Measurements from ENCODE around the gene CIPC. TPM values are rescaled to one million over a fixed set of nuclear protein-coding genes. Genes with fewer than 3 reads are reported as not detected.

Gene CIPC
- total and polyA plus RNA-seq, 8 donors = 6.0 to 81.1 (median 19.6) TPM

- no peak overlapping the region for H3K27ac ChIP-seq
- intact Hi-C loops (cut with DNase I; ENCODE audit: low total_unique reads) = no loop called here
Observed at GRCh38 chr14:77058785-77059184, 39.3 kb upstream of the CIPC start.

GRCh38 chr14:77059276-77059915 is 38.7 kb upstream of the CIPC start:
- Histone ChIP-seq H3K27ac (no peak overlapping the region), H3K27me3 (no peaks in the 10 kb centered on the region), H3K36me3 (no peaks in the 10 kb centered on the region), H3K4me3 (no peak overlapping the region), H3K9me3 (peaks cover 0 to 7% (median 3%) of the 10 kb centered on the region in 4 donors), H3K4me1 (peaks cover 0 to 13% (median 3%) of the 10 kb centered on the region in 4 donors)
- peak in 4 of 7 experiments; percentile 12 to 24 (median 18) for TF ChIP-seq CTCF (IDR thresholded peaks at IDR 0.05)
- TF ChIP-seq EP300 (IDR thresholded peaks at IDR 0.05) = no peak
- no peak for TF ChIP-seq POLR2AphosphoS5 (IDR thresholded peaks at IDR 0.05)
- peak; percentile 56 to 74 for DNase-seq
- intact Hi-C loops (cut with DNase I; ENCODE audit: low total_unique reads) = no loop called here
- 38 to 50% (median 39%) methylated on average over 12 of the region's 12 CpGs for WGBS, 5 donors

More at GRCh38 chr14:77058785-77059184, 39.3 kb upstream of the CIPC start:
- Histone ChIP-seq H3K9me3 (peaks cover 0 to 7% (median 3%) of the 10 kb centered on the region in 4 donors), H3K4me1 (peaks cover 0 to 8% (median 3%) of the 10 kb centered on the region in 4 donors), H3K36me3 (no peaks in the 10 kb centered on the region), H3K4me3 (no peak overlapping the region), H3K27me3 (no peaks in the 10 kb centered on the region)
- 84 to 90% (median 86%) methylated on average over 8 to 9 of the region's 9 CpGs for WGBS, 5 donors
- no peak for DNase-seq
- TF ChIP-seq POLR2A (IDR thresholded peaks at IDR 0.05) = no peak

- WGBS, 5 donors = 90 to 92% (median 91%) methylated on average over 12 of the region's 12 CpGs
- intact Hi-C loops (cut with DNase I; ENCODE audit: low total_unique reads) = no loop called here
- TF ChIP-seq POLR2AphosphoS5 (IDR thresholded peaks at IDR 0.05) = no peak
- no peak for TF ChIP-seq POLR2A (IDR thresholded peaks at IDR 0.05)
- TF ChIP-seq CTCF (IDR thresholded peaks at IDR 0.05) = no peak
- TF ChIP-seq EP300 (IDR thresholded peaks at IDR 0.05) = no peak
Observed at GRCh38 chr14:77061630-77062257, 36.3 kb upstream of the CIPC start.

GRCh38 chr14:77062261-77062660 is 35.8 kb upstream of the CIPC start:
- Histone ChIP-seq H3K4me3 (no peak overlapping the region), H3K9me3 (no peaks in the 10 kb centered on the region), H3K27ac (no peak overlapping the region), H3K36me3 (no peaks in the 10 kb centered on the region), H3K4me1 (peaks cover 0 to 18% (median 6%) of the 10 kb centered on the region in 4 donors), H3K27me3 (no peaks in the 10 kb centered on the region)
- TF ChIP-seq EP300 (IDR thresholded peaks at IDR 0.05) = no peak
- TF ChIP-seq POLR2A (IDR thresholded peaks at IDR 0.05) = no peak
- no peak for TF ChIP-seq CTCF (IDR thresholded peaks at IDR 0.05)
- TF ChIP-seq POLR2AphosphoS5 (IDR thresholded peaks at IDR 0.05) = no peak
- DNase-seq = no peak
- 49 to 76% (median 53%) methylated on average over 3 of the region's 3 CpGs for WGBS, 5 donors
- intact Hi-C loops (cut with DNase I; ENCODE audit: low total_unique reads) = no loop called here

More at GRCh38 chr14:77061630-77062257, 36.3 kb upstream of the CIPC start:
- H3K9me3 ChIP-seq = no peaks in the 10 kb centered on the region
- H3K4me3 ChIP-seq = no peak overlapping the region
- no peak overlapping the region for H3K27ac ChIP-seq
- H3K27me3 ChIP-seq = no peaks in the 10 kb centered on the region
- H3K4me1 ChIP-seq = peaks cover 0 to 18% (median 6%) of the 10 kb centered on the region in 4 donors
- DNase-seq = no peak
- no peaks in the 10 kb centered on the region for H3K36me3 ChIP-seq

All from stomach (tissue), 9 donors.